PC-3 (cell line): Measurements from ENCODE around the gene RPL15. TPM values are rescaled to one million over a fixed set of nuclear protein-coding genes. Genes with fewer than 3 reads are reported as not detected.

ENCODE experiments used
- ATAC-seq: fragments of 200-7000 bp; cut with Tn5 transposase; 2 replicates; pipeline ENCODE4 v1.9.1; 2020; ENCODE audit warnings: mild to moderate bottlenecking, moderate library complexity
- BruUV-seq: library from RNA; stranded (reverse); fragments of 400-500 nt; replicated peaks from 2 replicates; lab custom pipeline; 2021; lab: Mats Ljungman, UMichigan
- CTCF ChIA-PET: fragments of 300-600 bp; sonication (Branson Sonifier 250); formaldehyde crosslinking; loops from one replicate; lab custom pipeline; 2022; ENCODE audit warnings: antibody characterized with exemption; lab: Charles Lee
- POLR2A ChIA-PET: fragments of 300-600 bp; sonication (Branson Sonifier 250); formaldehyde crosslinking; loops from one replicate; lab custom pipeline; 2022; ENCODE audit warnings: antibody characterized with exemption; ENCODE audit not compliant: unreplicated experiment; lab: Charles Lee
- DNase-seq: peaks from one replicate; pipeline ENCODE4 v3.0.0-alpha.2; 2015
- H2AFZ ChIP-seq: fragments of 300-600 bp; sonication (generic); 2 replicates; pipeline ENCODE4 v1.6.0; 2016; ENCODE audit warnings: antibody characterized with exemption, low read length
- H3F3A ChIP-seq: fragments of 300-600 bp; sonication (generic); one replicate; pipeline ENCODE4 v1.6.0; 2017; ENCODE audit warnings: antibody characterized with exemption, low read length, control low read depth, mild to moderate bottlenecking; ENCODE audit not compliant: unreplicated experiment
- H3K27ac ChIP-seq: fragments of 300-600 bp; sonication (generic); 2 replicates; pipeline ENCODE4 v1.5.1; 2016; ENCODE audit warnings: mild to moderate bottlenecking, low read length
- H3K27me3 ChIP-seq: fragments of 300-600 bp; sonication (generic); 2 replicates; pipeline ENCODE4 v1.6.1; 2016; ENCODE audit warnings: low read length, mixed read lengths
- H3K36me3 ChIP-seq: fragments of 300-600 bp; sonication (generic); 2 replicates; pipeline ENCODE4 v1.6.1; 2016; ENCODE audit warnings: low read depth, mixed run types, low read length, mixed read lengths
- H3K4me1 ChIP-seq: fragments of 300-600 bp; sonication (generic); 2 replicates; pipeline ENCODE4 v1.5.1; 2016; ENCODE audit warnings: low read length; ENCODE audit not compliant: insufficient read depth
- H3K4me2 ChIP-seq: fragments of 300-600 bp; sonication (generic); 2 replicates; pipeline ENCODE4 v1.6.0; 2016; ENCODE audit warnings: low read length
- H3K4me3 ChIP-seq: fragments of 300-600 bp; sonication (generic); 2 replicates; pipeline ENCODE4 v1.5.1; 2016; ENCODE audit warnings: mild to moderate bottlenecking, low read length, mixed read lengths
- H3K79me2 ChIP-seq: fragments of 300-600 bp; sonication (generic); 2 replicates; pipeline ENCODE4 v1.6.1; 2017; ENCODE audit warnings: low read length, mixed read lengths
- H3K9ac ChIP-seq: fragments of 300-600 bp; sonication (generic); 2 replicates; pipeline ENCODE4 v1.6.0; 2016; ENCODE audit warnings: mild to moderate bottlenecking, low read length
- H3K9me2 ChIP-seq: fragments of 300-600 bp; sonication (generic); replicated peaks from 2 replicates; pipeline ENCODE4 v1.6.1; 2016; ENCODE audit warnings: mixed run types, low read length, mixed read lengths
- H3K9me3 ChIP-seq: fragments of 300-600 bp; sonication (generic); 2 replicates; pipeline ENCODE4 v1.6.1; 2016; ENCODE audit warnings: low read length, mixed read lengths
- H4K20me1 ChIP-seq: fragments of 300-600 bp; sonication (generic); 2 replicates; pipeline ENCODE4 v1.6.1; 2016; ENCODE audit warnings: low read length, mixed read lengths
- CTCF ChIP-seq: fragments of 300-600 bp; sonication (generic); conservative IDR thresholded peaks from 2 replicates; pipeline ENCODE4 v1.5.1; 2017; ENCODE audit warnings: antibody characterized with exemption, low read depth, mild to moderate bottlenecking, low read length
- EZH2 ChIP-seq: fragments of 300-600 bp; sonication (generic); IDR thresholded peaks from one replicate; pipeline ENCODE4 v1.6.1; 2017; ENCODE audit warnings: antibody characterized with exemption, mild to moderate bottlenecking, low read length; ENCODE audit not compliant: unreplicated experiment
- EZH2phosphoT487 ChIP-seq: fragments of 300-600 bp; sonication (generic); IDR thresholded peaks from 2 replicates; pipeline ENCODE4 v1.6.1; 2018; ENCODE audit warnings: mild to moderate bottlenecking, antibody characterized with exemption, low read length, borderline replicate concordance
- intact Hi-C: fragments of 100-400 bp; cut with micrococcal nuclease; formaldehyde crosslinking; loops from 2 replicates; pipeline ENCODE4 v1.9.0; 2023
- total RNA-seq: library from RNA; depleted of rRNA; stranded (reverse); fragments of >200 nt; gene quantifications from 2 replicates; pipeline ENCODE4 v1.2.3, GENCODE V29; 2014

The RPL15 gene
- total RNA-seq, 1 experiment from 2014 or later, result 1,904 TPM

DNA sequence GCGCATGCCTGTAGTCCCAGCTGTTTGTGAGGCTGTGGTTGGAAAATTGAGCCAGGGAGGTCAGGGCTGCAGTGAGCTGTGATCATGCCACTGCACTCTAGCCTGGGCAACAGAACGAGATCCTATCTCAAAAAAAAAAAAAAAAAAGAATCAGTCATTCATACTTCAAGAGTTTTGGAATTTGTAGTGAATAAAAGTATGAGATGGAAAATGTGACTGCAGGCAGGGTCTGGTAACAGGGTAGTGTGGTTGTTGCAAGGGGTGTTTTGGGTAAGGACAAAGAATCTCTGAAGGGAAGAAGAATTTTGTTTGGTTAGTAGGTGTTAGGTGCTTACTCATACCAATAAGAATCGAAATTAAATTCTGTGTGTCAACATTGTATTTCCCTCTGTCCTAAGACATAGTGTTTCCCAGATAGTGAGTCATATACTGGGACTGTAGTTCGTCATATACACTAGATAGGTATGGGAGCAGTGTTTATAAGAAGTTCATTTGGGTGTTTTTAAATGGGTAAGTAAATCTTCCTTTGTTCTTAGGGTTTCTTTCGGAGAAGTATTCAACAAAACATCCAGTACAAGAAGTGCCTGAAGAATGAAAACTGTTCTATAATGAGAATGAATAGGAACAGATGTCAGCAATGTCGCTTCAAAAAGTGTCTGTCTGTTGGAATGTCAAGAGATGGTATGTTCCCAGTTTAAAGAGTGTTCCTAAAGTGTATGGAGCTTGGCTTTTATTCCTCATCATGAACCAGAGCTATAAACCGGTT is 42.4 kb downstream of the RPL15 start:
- Histone ChIP-seq H3K4me3 (peak overlapping the region; percentile 12; the same call in 1 of the 2 replicates), H3K9me2 (no peaks in the 10 kb centered on the region), H3F3A (peaks cover 4% of the 10 kb centered on the region), H3K27me3 (no peaks in the 10 kb centered on the region), H3K79me2 (peaks cover 40% of the 10 kb centered on the region), H3K36me3 (peaks cover 38% of the 10 kb centered on the region), H4K20me1 (peaks cover 19% of the 10 kb centered on the region; the same call in 1 of the 2 replicates), H2AFZ (no peak overlapping the region), H3K4me2 (peak overlapping the region; percentile 62), H3K9me3 (no peaks in the 10 kb centered on the region), H3K27ac (peak overlapping the region; percentile 76), H3K9ac (peak overlapping the region; percentile 10; the same call in 1 of the 2 replicates), H3K4me1 (peaks cover 41% of the 10 kb centered on the region)
- peak; percentile 96 for DNase-seq
- ATAC-seq, result peak; percentile 94
- TSS peak; percentile 28 for BruUV-seq
- TF ChIP-seq EZH2 (no peak), EZH2phosphoT487 (no peak), CTCF (no peak)
- POLR2A ChIA-PET, result interaction anchor here (1.0 kb wide), 1 partner anchor 43 kb away, joined by 7 read pairs; the partner anchor contains the start of genes NKIRAS1 and RPL15
- intact Hi-C loops, result loop anchor here (1.0 to 10.0 kb wide), 4 partner anchors 13 to 215 kb away; partner anchors contain the start of genes NKIRAS1 and RPL15
- CTCF ChIA-PET, result interaction anchor here (0.7 kb wide), 1 partner anchor 266 kb away, joined by 5 read pairs; no protein-coding TSS in a partner anchor

DNA sequence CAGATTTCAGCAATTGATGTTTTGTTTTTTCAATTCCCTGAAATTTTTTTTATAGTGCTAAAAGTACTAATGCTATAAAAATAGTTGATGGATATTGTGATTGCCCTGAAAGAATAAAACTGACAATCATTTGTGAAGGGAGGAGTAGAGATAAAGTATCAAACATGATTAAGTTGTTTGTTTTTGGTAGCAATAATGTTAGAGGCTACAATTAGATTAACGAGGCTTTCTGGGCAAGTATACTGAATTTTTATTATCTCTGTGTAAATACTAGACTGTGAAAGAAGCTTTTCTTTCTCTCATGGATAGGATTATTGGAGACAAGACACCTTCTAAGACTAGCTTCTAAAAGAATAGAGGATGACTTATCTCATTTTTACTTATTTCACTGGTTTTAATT is 43.7 kb downstream of the RPL15 start:
- no peaks in the 10 kb centered on the region for H3K9me2 ChIP-seq
- no peak overlapping the region for H3K4me3 ChIP-seq
- no peak overlapping the region for H2AFZ ChIP-seq
- DNase-seq, result no peak
- H3K27ac ChIP-seq, result no peak overlapping the region
- H3F3A ChIP-seq, result peaks cover 4% of the 10 kb centered on the region
- TF ChIP-seq EZH2phosphoT487 (no peak), EZH2 (no peak), CTCF (no peak)
- no peak overlapping the region for H3K9ac ChIP-seq
- no peak for ATAC-seq
- H3K79me2 ChIP-seq, result peaks cover 38% of the 10 kb centered on the region
- H4K20me1 ChIP-seq, result peaks cover 11% of the 10 kb centered on the region
- peaks cover 39% of the 10 kb centered on the region for H3K36me3 ChIP-seq
- intact Hi-C loops, result no loop called here
- ChIA-PET CTCF (no interaction called here), POLR2A (interaction anchor here (0.5 to 1.0 kb wide), 4 partner anchors 13 to 1652 kb away, joined by 4 to 8 read pairs (median 4); no protein-coding TSS in a partner anchor)
- H3K9me3 ChIP-seq, result no peaks in the 10 kb centered on the region
- no peaks in the 10 kb centered on the region for H3K27me3 ChIP-seq
- H3K4me1 ChIP-seq, result peaks cover 48% of the 10 kb centered on the region
- BruUV-seq, result no TSS peak
- H3K4me2 ChIP-seq, result no peak overlapping the region

GRCh38 chr3:23961066-23961465 is 44.1 kb downstream of the RPL15 start:
- H3K27ac ChIP-seq, result no peak overlapping the region
- CTCF ChIA-PET, result no interaction called here

More at GRCh38 chr3:23961066-23961465, 44.1 kb downstream of the RPL15 start:
- POLR2A ChIA-PET, result interaction anchor here (0.6 to 1.0 kb wide), 4 partner anchors 13 to 267 kb away, joined by 3 to 8 read pairs (median 4); no protein-coding TSS in a partner anchor
- no TSS peak for BruUV-seq
- peaks cover 35% of the 10 kb centered on the region for H3K36me3 ChIP-seq
- intact Hi-C loops, result no loop called here
- H3K9me2 ChIP-seq, result no peaks in the 10 kb centered on the region
- H2AFZ ChIP-seq, result no peak overlapping the region
- no peak overlapping the region for H3K4me2 ChIP-seq
- H4K20me1 ChIP-seq, result peaks cover 11% of the 10 kb centered on the region
- H3K79me2 ChIP-seq, result peaks cover 42% of the 10 kb centered on the region
- no peaks in the 10 kb centered on the region for H3K27me3 ChIP-seq
- peaks cover 48% of the 10 kb centered on the region for H3K4me1 ChIP-seq
- no peak overlapping the region for H3K9ac ChIP-seq
- DNase-seq (no peak), ATAC-seq (no peak)
- H3K9me3 ChIP-seq, result no peaks in the 10 kb centered on the region
- peaks cover 4% of the 10 kb centered on the region for H3F3A ChIP-seq
- no peak overlapping the region for H3K4me3 ChIP-seq
- TF ChIP-seq EZH2, result no peak
- no peak for TF ChIP-seq EZH2phosphoT487
- no peak for TF ChIP-seq CTCF
